Caco-2 (cell line): ENCODE data around the gene GAB2. TPM values are rescaled to one million over a fixed set of nuclear protein-coding genes. Genes with fewer than 3 reads are reported as not detected.

Experiments
- BruUV-seq: library from RNA; stranded (reverse); fragments of 400-500 nt; replicated peaks from 2 replicates; lab custom pipeline; 2021; lab: Mats Ljungman, UMichigan
- CTCF ChIA-PET: fragments of 300-600 bp; sonication (Branson Sonifier 250); formaldehyde crosslinking; loops from one replicate; lab custom pipeline; 2022; ENCODE audit warnings: antibody characterized with exemption; lab: Charles Lee
- POLR2A ChIA-PET: fragments of 300-600 bp; sonication (Branson Sonifier 250); formaldehyde crosslinking; loops from one replicate; lab custom pipeline; 2022; ENCODE audit warnings: antibody characterized with exemption; lab: Charles Lee
- DNase-seq, 2 experiments: peaks; one replicate each; pipeline versions ENCODE4 v3.0.0 to v3.0.0-alpha.2; 2020 to 2022
- H3K27me3 ChIP-seq: replicated peaks from 2 replicates; pipeline ENCODE4 v1.6.0; 2011; ENCODE audit warnings: low read length; ENCODE audit not compliant: control insufficient read depth, insufficient read depth
- H3K36me3 ChIP-seq: 2 replicates; pipeline ENCODE4 v1.5.1; 2011; ENCODE audit warnings: low read length; ENCODE audit not compliant: control insufficient read depth, insufficient read depth
- H3K4me1 ChIP-seq: fragments of 250-450 bp; sonication (Bioruptor Pico); 2 replicates; pipeline ENCODE4 v1.5.1; 2020; ENCODE audit warnings: mild to moderate bottlenecking
- H3K4me3 ChIP-seq: 2 replicates; pipeline ENCODE4 v1.5.1; 2011; ENCODE audit warnings: low read depth, mild to moderate bottlenecking, control low read depth, low read length
- H3K9me3 ChIP-seq: fragments of 250-450 bp; sonication (Bioruptor Pico); 2 replicates; pipeline ENCODE4 v1.5.1; 2020; ENCODE audit warnings: mild to moderate bottlenecking, moderate library complexity
- H3K27ac Mint-ChIP-seq: one replicate; pipeline ENCODE4 v1.8.0; 2022; ENCODE audit warnings: mixed read lengths; ENCODE audit not compliant: unreplicated experiment
- H3K27me3 Mint-ChIP-seq: one replicate; pipeline ENCODE4 v1.8.0; 2022; ENCODE audit warnings: mixed read lengths; ENCODE audit not compliant: insufficient read depth, unreplicated experiment
- H3K36me3 Mint-ChIP-seq: one replicate; pipeline ENCODE4 v1.8.0; 2022; ENCODE audit warnings: mild to moderate bottlenecking, mixed read lengths; ENCODE audit not compliant: insufficient read depth, unreplicated experiment
- H3K4me1 Mint-ChIP-seq: one replicate; pipeline ENCODE4 v1.8.0; 2022; ENCODE audit warnings: low read depth, mixed read lengths; ENCODE audit not compliant: unreplicated experiment
- H3K4me3 Mint-ChIP-seq: one replicate; pipeline ENCODE4 v1.8.0; 2022; ENCODE audit warnings: mild to moderate bottlenecking, moderate library complexity, mixed read lengths; ENCODE audit not compliant: unreplicated experiment
- H3K9me3 Mint-ChIP-seq: one replicate; pipeline ENCODE4 v1.8.0; 2022; ENCODE audit warnings: mixed read lengths; ENCODE audit not compliant: unreplicated experiment
- CTCF ChIP-seq, 2 experiments: fragments of 200-600 bp in 1 of 2; IDR thresholded peaks; 1 replicate in 1 of 2; 2 replicates in 1 of 2; pipeline versions ENCODE4 v1.5.1 to v1.8.0; 2011 to 2022; ENCODE audit warnings: antibody characterized with exemption in 1 of 2, control low read depth in 1 of 2, inconsistent platforms in 1 of 2, low read depth in 1 of 2, low read length in 1 of 2, mild to moderate bottlenecking in 1 of 2, moderate library complexity in 1 of 2; ENCODE audit not compliant: insufficient read depth in 1 of 2, severe bottlenecking in 1 of 2, unreplicated experiment in 1 of 2
- intact Hi-C: fragments of 100-400 bp; cut with micrococcal nuclease; formaldehyde crosslinking; loops from one replicate; pipeline ENCODE4 v1.10.0; 2022; ENCODE audit not compliant: unreplicated experiment
- total RNA-seq: library from RNA; stranded (reverse); gene quantifications from 2 replicates; pipeline ENCODE4 v1.2.3, GENCODE V29; 2022

GAB2 gene
- total RNA-seq, 1 experiment from 2014 or later, result 67.3 TPM

DNA sequence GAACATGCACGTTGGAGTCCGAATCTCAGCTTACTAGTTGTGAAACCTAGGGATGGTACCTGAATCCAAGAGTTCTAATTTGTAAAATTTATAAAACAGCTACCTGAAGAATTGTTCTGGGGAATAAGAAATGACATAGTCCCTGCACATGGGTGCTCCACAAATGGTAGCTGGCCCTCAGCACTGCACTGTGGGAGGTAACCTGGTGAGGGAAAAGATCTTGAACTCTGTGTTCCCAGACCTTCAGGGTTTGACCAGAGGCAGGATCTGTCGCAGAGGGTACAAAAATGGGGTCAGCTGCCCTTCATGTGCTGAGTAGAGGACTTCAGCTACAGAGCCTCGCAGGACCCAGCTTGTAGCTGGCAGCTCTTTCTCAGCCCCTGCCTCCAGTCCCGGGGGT is 155.4 kb downstream of the GAB2 start:
- intact Hi-C loops, result no loop called here
- Histone ChIP-seq H3K4me3 (no peak overlapping the region), H3K4me1 (0 out of 2 replicates have a peak, but pooled peaks cover 2% of the 10 kb centered on the region), H3K27me3 (no peaks in the 10 kb centered on the region), H3K36me3 (no peaks in the 10 kb centered on the region), H3K9me3 (no peaks in the 10 kb centered on the region)
- no peak overlapping the region for H3K4me3 Mint-ChIP-seq
- no TSS peak for BruUV-seq
- no peak for TF ChIP-seq CTCF (IDR thresholded peaks at IDR 0.05; ENCODE audit: insufficient read depth in 1 of 2, low read depth in 1 of 2, low read length in 1 of 2, severe bottlenecking in 1 of 2, unreplicated experiment in 1 of 2)
- H3K36me3 Mint-ChIP-seq, result peaks cover 29% of the 10 kb centered on the region
- POLR2A ChIA-PET, result no interaction called here
- DNase-seq, result no peak
- H3K9me3 Mint-ChIP-seq, result no peaks in the 10 kb centered on the region
- H3K27me3 Mint-ChIP-seq, result no peaks in the 10 kb centered on the region
- H3K4me1 Mint-ChIP-seq, result peaks cover 9% of the 10 kb centered on the region
- H3K27ac Mint-ChIP-seq, result no peak overlapping the region
- CTCF ChIA-PET, result interaction anchor here (0.5 to 1.7 kb wide), 3 partner anchors 11 to 34 kb away, joined by 3 to 4 read pairs (median 4); no protein-coding TSS in a partner anchor

DNA sequence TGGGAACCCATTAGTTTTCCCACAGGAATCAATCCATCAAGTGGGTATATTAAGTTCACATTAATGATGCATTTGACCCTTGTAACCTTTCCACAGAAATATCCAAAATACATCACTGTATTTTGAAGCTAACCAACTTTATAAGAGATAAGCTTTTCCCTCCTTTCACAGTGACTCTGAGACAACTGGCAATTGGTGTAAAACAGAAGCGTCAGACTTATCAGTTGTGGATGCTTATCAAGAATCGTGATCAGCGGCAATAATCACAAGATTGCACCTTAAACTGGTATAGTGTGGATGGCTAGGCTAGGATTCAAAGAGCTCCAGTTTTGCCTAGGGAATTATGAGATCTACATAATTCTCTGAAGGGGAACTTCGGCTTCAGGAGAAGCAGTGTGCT is 155.8 kb downstream of the GAB2 start:
- intact Hi-C loops, result no loop called here
- no peaks in the 10 kb centered on the region for H3K27me3 Mint-ChIP-seq
- TF ChIP-seq CTCF (IDR thresholded peaks at IDR 0.05; ENCODE audit: insufficient read depth in 1 of 2, low read depth in 1 of 2, low read length in 1 of 2, severe bottlenecking in 1 of 2, unreplicated experiment in 1 of 2), result no peak
- H3K4me3 Mint-ChIP-seq, result no peak overlapping the region
- no peaks in the 10 kb centered on the region for H3K9me3 Mint-ChIP-seq
- H3K4me1 ChIP-seq, result 0 out of 2 replicates have a peak, but pooled peaks cover 4% of the 10 kb centered on the region
- POLR2A ChIA-PET, result no interaction called here
- CTCF ChIA-PET, result interaction anchor here (1.1 to 1.7 kb wide), 2 partner anchors 14 to 33 kb away, joined by 3 to 4 read pairs; no protein-coding TSS in a partner anchor
- no peaks in the 10 kb centered on the region for H3K36me3 ChIP-seq
- no peak overlapping the region for H3K4me3 ChIP-seq
- peaks cover 9% of the 10 kb centered on the region for H3K4me1 Mint-ChIP-seq
- no peak for DNase-seq
- H3K36me3 Mint-ChIP-seq, result peaks cover 24% of the 10 kb centered on the region
- no peak overlapping the region for H3K27ac Mint-ChIP-seq
- no TSS peak for BruUV-seq
- no peaks in the 10 kb centered on the region for H3K9me3 ChIP-seq
- no peaks in the 10 kb centered on the region for H3K27me3 ChIP-seq

DNA sequence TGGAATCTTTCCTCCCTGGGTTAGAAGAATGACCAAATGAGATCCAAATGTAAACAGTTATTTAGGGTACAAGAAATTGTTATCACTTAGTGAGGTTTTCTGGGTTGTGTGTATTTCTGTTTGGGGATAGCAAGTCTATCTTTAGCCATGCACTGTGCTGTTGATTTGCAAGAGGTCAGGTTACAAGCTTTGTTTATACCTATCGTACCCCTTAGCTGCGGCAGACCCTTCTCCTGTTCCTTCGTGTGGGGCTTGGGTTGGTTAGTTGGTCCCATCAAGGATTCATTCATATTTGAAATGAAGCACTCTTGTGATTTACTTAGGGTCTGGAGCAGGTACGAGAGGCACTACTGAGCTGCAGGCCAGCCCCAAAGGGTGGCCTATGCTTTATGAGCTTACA is 156.3 kb downstream of the GAB2 start:
- no peak overlapping the region for H3K4me3 Mint-ChIP-seq
- TF ChIP-seq CTCF (IDR thresholded peaks at IDR 0.05; ENCODE audit: insufficient read depth in 1 of 2, low read depth in 1 of 2, low read length in 1 of 2, severe bottlenecking in 1 of 2, unreplicated experiment in 1 of 2), result no peak
- Histone ChIP-seq H3K27me3 (no peaks in the 10 kb centered on the region), H3K4me3 (no peak overlapping the region), H3K36me3 (no peaks in the 10 kb centered on the region), H3K9me3 (no peaks in the 10 kb centered on the region), H3K4me1 (0 out of 2 replicates have a peak, but pooled peaks cover 4% of the 10 kb centered on the region)
- DNase-seq, result no peak
- no TSS peak for BruUV-seq
- H3K27ac Mint-ChIP-seq, result no peak overlapping the region
- no peaks in the 10 kb centered on the region for H3K27me3 Mint-ChIP-seq
- peaks cover 22% of the 10 kb centered on the region for H3K36me3 Mint-ChIP-seq
- peaks cover 9% of the 10 kb centered on the region for H3K4me1 Mint-ChIP-seq
- ChIA-PET CTCF (interaction anchor here (1.1 to 1.7 kb wide), 2 partner anchors 15 to 33 kb away, joined by 3 to 4 read pairs; no protein-coding TSS in a partner anchor), POLR2A (no interaction called here)
- no peaks in the 10 kb centered on the region for H3K9me3 Mint-ChIP-seq
- intact Hi-C loops, result no loop called here
